CD4-positive, alpha-beta T cell treated with Interleukin-21 for 1 hour (primary cell): ENCODE data around the gene TUBB1.
"Not testable (repeated sequence)": the region's sequence is repeated elsewhere in the genome, so short reads cannot be mapped to it uniquely, and the experiment has no call there.

Source experiments
- DNase-seq: peaks from one replicate; pipeline ENCODE4 v3.0.0-alpha.2; 2020

The TUBB1 gene

GRCh38 chr20:59006864-59007664 is 12.2 kb upstream of the TUBB1 start, which contains the start of gene CTSZ:
TSS of gene CTSZ (minus strand) at chr20:59007254. CDS start at chr20:59007128, 126 bp downstream.
- DNase-seq: peak; percentile 39

GRCh38 chr20:59007665-59008511 is 11.3 kb upstream of the TUBB1 start:
- DNase-seq: peak; percentile 38

GRCh38 chr20:59008715-59009336 is 10.4 kb upstream of the TUBB1 start:
- no peak for DNase-seq

- DNase-seq: no peak
These were observed 8.8 kb upstream of the TUBB1 start for GRCh38 chr20:59010321-59010994.

GRCh38 chr20:59010995-59011873 is 8.0 kb upstream of the TUBB1 start:
- DNase-seq: no peak

- DNase-seq: not testable (repeated sequence)
These were observed 7.4 kb upstream of the TUBB1 start for GRCh38 chr20:59011874-59012157.

GRCh38 chr20:59013031-59013951 is 5.9 kb upstream of the TUBB1 start:
- no peak for DNase-seq

GRCh38 chr20:59013959-59014608 is 5.1 kb upstream of the TUBB1 start:
- DNase-seq: peak; percentile 42

- DNase-seq: no peak
These were observed 4.4 kb upstream of the TUBB1 start for GRCh38 chr20:59014680-59015389.

- no peak for DNase-seq
These were observed 3.8 kb upstream of the TUBB1 start for GRCh38 chr20:59015411-59015810.

- DNase-seq: no peak
These were observed 3.2 kb upstream of the TUBB1 start for GRCh38 chr20:59015812-59016711.

GRCh38 chr20:59016795-59017492 is 2.3 kb upstream of the TUBB1 start:
- no peak for DNase-seq

GRCh38 chr20:59017493-59018231 is 1.6 kb upstream of the TUBB1 start:
- no peak for DNase-seq

GRCh38 chr20:59018817-59019216 is 412 bp upstream of the TUBB1 start:
- DNase-seq: no peak

GRCh38 chr20:59020938-59021551 is 1.8 kb downstream of the TUBB1 start:
- no peak for DNase-seq

GRCh38 chr20:59022754-59023153 is 3.5 kb downstream of the TUBB1 start:
- DNase-seq: no peak

- no peak for DNase-seq
These were observed 4.4 kb downstream of the TUBB1 start for GRCh38 chr20:59023616-59024015.
